Anterior cingulate cortex (tissue), 58 donors: ENCODE data around the gene PUS1.
"Not testable (repeated sequence)": the region's sequence is repeated elsewhere in the genome, so short reads cannot be mapped to it uniquely, and the experiment has no call there.

Source experiments
- DNase-seq, 58 donors: peaks; one replicate each; lab custom pipeline; 2025; lab: John Stamatoyannopoulos, UW

Gene PUS1

DNA sequence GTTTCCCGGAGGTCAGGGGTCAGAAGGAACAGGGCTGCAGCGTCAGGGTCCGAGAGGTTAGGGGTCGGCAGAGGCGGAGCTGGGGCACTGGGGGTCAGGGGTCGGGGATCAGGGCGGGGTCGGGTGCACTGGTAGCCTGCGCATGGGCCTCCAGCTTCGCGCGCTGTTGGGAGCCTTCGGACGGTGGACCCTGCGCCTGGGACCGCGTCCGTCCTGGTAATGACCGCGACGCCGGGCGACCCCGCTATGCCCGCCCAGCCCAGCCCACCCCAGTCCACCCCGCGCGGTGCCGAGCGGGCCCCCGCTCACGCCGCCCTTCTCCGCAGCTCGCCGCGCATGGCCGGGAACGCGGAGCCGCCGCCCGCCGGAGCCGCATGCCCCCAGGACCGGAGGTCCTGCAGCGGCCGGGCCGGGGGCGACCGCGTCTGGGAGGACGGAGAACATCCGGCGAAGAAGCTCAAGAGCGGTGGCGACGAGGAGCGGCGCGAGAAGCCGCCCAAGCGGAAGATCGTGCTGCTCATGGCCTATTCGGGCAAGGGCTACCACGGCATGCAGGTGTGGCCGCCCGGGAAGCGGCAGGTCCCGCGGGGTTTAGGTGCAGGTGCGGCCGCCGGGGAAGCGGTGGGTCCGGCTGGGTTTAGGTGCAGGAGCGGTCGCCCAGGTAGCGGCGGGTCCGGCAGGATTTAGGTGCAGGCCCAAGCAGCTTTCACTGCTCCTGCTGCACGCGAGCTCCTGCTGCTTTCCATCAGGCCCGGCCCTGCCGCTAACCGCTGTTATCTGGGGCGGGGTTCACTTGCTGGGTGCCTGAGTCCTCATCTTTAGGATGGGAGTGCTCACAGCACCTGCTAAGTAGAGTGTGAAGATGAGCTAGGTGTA is 743 bp downstream of the PUS1 start:
- peak in 1 of 58 donors; percentile 15 for DNase-seq

DNA sequence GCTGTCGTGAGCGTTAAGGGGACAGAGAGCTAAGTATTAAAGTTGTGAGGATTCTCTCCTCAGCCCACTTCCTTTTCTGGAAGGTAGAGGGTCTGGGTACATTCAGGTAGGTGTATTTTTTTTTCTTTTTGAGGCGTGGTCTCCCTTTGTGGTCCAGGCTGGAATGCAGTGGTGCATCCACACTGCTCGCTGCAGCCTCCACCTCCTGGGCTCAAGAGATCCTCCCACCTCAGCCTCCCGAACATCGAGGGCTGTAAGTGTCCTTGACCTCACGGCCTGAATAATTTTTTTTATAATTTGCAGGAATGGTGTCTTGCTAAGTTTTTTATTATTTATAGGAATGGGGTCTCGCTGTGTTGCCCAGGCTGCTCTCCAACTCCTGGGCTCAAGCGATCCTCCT is 1.4 kb downstream of the PUS1 start:
- DNase-seq, result no peak

DNA sequence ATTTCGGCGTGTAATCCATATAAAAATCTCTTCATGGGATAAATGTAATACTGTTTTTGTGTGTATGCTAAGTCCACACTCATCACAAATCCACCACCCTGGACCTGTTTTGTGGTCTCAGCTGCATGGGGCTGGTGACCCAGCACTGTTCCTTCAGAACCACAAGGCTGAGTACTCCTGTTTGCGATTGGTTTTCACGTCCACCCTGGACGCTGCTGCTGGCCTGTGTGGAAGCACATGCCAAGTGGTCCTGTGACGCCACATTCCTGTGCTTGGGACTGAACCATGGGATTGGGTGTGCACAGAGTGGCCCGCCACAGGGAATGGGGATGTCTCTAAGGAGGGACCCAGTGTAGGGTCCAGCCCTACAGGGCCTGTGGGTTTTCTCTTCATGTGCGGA is 4.3 kb downstream of the PUS1 start:
- no peak for DNase-seq

DNA sequence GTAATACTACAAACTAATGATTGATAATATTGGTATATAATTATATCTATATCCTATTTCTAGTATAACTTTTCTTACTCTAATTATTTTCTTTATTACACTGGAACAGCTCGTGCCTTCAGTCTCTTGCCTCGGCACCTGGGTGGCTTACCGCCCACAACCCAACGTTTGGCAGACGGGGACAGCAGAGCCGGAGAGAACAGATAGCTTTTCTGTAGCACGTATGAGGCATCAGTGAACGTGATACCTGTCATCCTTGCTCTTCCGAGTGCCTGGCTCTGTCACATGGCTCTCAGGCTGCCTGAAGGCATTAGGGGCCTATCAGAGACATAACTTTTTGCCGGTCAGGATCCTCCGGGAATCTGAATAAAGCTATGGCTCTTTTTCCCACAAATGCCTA is 5.5 kb downstream of the PUS1 start:
- DNase-seq, result no peak

GRCh38 chr12:131938082-131938481 is 9.0 kb downstream of the PUS1 start:
- no peak for DNase-seq

DNA sequence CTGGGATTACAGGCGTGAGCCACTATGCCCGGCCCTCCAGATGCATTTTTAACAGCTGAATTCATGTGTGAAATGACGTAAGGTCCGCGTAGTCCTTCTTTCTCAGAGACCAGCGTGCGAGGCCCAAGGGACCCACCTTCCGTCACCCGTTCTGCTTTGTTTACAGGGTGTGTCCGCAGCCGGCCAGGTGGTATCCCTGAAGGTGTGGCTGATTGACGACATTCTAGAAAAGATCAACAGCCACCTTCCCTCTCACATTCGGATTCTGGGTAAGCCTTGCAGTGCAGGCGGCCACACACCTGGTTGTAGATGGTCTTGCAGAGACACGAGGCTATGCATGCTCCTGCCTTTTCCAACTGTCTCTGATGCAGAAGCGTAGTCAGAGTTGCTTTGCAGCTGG is 9.9 kb downstream of the PUS1 start:
- no peak for DNase-seq

- peak in 6 of 58 donors; percentile 26 to 65 (median 38) for DNase-seq
Measured at GRCh38 chr12:131940141-131940547, 11.1 kb downstream of the PUS1 start.

DNA sequence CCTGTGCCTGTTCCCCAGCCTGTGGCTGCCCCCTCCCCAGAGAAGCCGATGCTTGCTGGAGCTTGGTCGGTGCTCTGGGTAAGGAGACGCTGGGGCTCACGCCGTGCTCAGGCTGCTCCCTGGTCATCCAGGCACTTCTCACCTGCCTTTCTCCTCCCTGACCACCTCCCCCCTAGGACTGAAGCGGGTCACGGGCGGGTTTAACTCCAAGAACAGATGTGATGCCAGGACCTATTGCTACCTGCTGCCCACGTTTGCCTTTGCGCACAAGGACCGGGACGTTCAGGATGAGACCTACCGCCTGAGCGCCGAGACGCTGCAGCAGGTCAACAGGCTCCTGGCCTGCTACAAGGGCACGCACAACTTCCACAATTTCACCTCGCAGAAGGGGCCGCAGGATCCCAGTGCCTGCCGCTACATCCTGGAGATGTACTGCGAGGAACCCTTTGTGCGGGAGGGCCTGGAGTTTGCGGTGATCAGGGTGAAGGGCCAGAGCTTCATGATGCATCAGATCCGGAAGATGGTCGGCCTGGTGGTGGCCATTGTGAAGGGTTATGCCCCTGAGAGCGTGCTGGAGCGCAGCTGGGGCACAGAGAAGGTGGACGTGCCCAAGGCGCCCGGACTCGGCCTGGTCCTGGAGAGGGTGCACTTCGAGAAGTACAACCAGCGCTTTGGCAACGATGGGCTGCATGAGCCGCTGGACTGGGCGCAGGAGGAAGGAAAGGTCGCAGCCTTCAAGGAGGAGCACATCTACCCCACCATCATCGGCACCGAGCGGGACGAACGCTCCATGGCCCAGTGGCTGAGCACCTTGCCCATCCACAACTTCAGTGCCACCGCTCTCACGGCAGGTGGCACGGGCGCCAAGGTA is 12.3 kb downstream of the PUS1 start:
- no peak for DNase-seq

DNA sequence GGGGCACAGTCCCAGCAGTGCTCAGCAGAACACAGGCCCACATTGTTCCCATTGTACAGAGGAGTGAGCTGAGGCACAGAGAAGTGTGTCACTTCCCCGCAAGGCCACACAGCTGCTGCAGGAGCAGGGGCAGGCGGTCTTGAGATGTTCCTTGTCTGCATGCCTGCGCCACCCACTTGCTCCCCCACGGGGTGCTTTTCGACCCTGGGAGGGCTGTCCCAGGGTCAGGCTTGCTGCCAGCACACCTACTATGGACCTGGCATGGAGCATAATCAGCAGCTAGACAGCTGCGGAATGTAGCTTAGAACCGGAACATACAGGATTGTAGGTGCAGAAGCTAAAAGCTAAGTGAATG is 12.9 kb downstream of the PUS1 start:
- DNase-seq, result no peak

GRCh38 chr12:131942671-131943070 is 13.6 kb downstream of the PUS1 start:
- no peak for DNase-seq

DNA sequence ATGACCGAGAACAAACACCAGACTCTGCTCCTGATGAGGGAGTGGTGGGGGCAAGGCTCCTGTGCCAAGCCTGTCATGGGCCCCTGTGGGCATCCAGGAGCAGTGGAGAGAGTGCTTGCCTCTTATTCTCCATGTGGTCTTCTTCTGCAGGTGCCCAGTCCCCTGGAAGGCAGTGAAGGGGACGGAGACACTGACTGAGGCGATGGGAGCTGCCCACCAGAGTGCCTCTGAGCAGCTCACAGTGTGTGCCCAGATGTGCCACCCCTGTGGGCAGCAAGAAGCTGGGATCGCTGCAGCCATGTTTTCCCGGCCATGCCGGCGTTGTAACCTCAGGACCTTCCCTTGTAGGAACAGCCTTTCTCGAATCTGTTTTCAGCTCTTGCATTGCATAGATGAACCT is 14.3 kb downstream of the PUS1 start:
- DNase-seq, result no peak

DNA sequence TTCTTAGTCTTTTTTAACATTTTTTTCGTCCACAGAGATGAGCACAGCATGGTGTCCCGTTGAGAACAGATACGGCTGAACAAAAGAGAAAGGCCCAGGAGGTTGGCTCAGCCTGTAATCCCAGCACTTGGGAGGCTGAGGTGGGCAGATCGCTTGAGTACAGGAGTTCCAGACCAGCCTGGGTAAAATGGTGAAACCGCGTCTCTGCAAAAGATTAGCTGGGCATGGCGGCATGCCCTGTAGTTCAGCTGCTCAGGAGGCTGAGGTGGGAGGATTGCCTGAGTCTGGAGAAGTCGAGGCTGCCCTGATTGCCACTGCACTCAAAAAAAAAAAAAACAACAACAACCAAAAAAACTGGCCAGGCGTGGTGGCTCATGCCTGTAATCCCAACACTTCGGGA is 14.8 kb downstream of the PUS1 start:
- DNase-seq, result no peak

GRCh38 chr12:131944601-131945251 is 15.7 kb downstream of the PUS1 start:
- DNase-seq, result peak in 1 of 58 donors; percentile 26

DNA sequence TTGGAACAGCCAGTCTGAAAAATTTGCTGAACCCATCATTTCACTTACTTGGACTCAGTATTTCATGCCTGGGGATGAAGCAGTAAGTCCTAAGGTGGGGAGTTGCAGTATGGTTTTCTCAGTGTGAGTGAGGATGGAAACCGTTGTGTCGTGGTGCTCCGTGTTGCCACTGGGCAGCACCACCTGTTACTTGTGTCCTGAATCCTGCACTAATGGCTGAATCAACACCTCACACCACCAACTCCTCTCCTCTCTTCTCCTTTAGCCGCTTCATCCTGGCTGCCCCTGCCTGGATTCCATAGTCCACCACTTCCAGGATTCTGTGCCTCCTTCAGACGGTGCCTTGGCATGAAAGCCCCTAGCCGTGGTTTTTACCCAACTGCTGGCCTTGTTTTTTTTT is 17.7 kb downstream of the PUS1 start:
- DNase-seq, result no peak

- no peak for DNase-seq
Measured at GRCh38 chr12:131947482-131948027, 18.5 kb downstream of the PUS1 start.

DNA sequence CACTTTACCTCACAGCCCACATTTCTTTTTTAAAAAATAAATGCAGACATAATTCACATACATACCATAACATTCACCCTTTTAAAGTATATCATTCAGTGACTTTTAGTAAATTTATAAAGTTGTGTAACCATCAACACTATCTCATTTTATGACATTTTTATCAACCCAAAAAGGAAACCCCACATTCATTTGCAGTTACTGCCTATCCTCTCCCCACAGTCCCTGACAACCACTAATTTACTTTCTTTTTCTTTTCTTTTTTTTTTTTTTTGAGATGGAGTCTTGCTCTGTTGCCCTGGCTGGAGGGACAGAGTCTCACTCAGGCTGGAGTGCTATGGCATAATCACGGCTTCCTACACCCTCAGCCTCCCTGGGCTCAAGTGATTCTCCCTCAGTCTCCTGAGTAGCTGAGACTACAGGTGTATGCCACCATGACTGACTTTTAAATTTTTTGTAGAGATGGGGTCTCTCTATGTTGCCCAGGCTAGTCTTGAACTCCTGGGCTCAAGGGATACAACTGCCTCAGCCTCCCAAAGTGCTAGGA is 19.2 kb downstream of the PUS1 start:
- DNase-seq, result no peak

GRCh38 chr12:131948713-131949430 is 19.8 kb downstream of the PUS1 start:
- DNase-seq, result not testable (repeated sequence)

GRCh38 chr12:131949431-131950181 is 20.5 kb downstream of the PUS1 start, which contains the start of gene EP400:
TSS of gene EP400 (plus strand) at chr12:131949942. CDS start at chr12:131960620, 10,678 bp downstream.
- peak; percentile 15 to 93 (median 84) for DNase-seq
